Thoracic aorta (tissue), 2 donors: ENCODE data around the gene KLRB1. TPM values are rescaled to one million over a fixed set of nuclear protein-coding genes. Genes with fewer than 3 reads are reported as not detected.

Experiments used
- ATAC-seq: fragments of 150-250 bp; one replicate; pipeline ENCODE4 v1.8.0; 2017; ENCODE audit warnings: low read depth; ENCODE audit not compliant: insufficient number of reproducible peaks, low FRiP score
- DNase-seq: peaks from one replicate; pipeline ENCODE4 v3.0.0-alpha.2; 2020; ENCODE audit warnings: low spot score
- H3K27ac ChIP-seq, 2 donors: fragments of 200-600 bp; sonication (generic); 1 replicate in 1 of 2; 2 replicates in 1 of 2; pipeline ENCODE4 v1.5.1; 2016; ENCODE audit warnings: mild to moderate bottlenecking in 2 of 2, moderate library complexity in 2 of 2
- H3K27me3 ChIP-seq: fragments of 200-600 bp; sonication (generic); replicated peaks from 2 replicates; pipeline ENCODE4 v1.6.0; 2016; ENCODE audit warnings: mild to moderate bottlenecking; ENCODE audit not compliant: insufficient read depth
- H3K36me3 ChIP-seq: fragments of 200-600 bp; sonication (generic); one replicate; pipeline ENCODE4 v1.5.1; 2016
- H3K4me1 ChIP-seq, 2 donors: fragments of 200-600 bp; sonication (generic); 1 replicate in 1 of 2; 2 replicates in 1 of 2; pipeline versions ENCODE4 v1.5.1 to v1.6.0; 2016; ENCODE audit warnings: low read depth in 2 of 2, mild to moderate bottlenecking in 1 of 2; ENCODE audit not compliant: control insufficient read depth in 1 of 2
- H3K4me3 ChIP-seq: fragments of 200-600 bp; sonication (generic); 2 replicates; pipeline ENCODE4 v1.5.1; 2016; ENCODE audit warnings: mild to moderate bottlenecking
- H3K9me3 ChIP-seq: fragments of 200-600 bp; sonication (generic); 2 replicates; pipeline ENCODE4 v1.5.1; 2016
- CTCF ChIP-seq: fragments of 200-600 bp; sonication (generic); IDR thresholded peaks from one replicate; pipeline ENCODE4 v1.5.1; 2019; ENCODE audit warnings: antibody characterized with exemption
- total RNA-seq, 2 donors: library from RNA; depleted of rRNA; stranded (reverse); fragments of >200 nt; gene quantifications; one replicate each; pipeline versions ENCODE4 v1.1.0 to v1.2.3, GENCODE V29; 2016

KLRB1 gene
- total RNA-seq, 2 donors from 2014 or later = 1.6 TPM; not detected in 1

- Histone ChIP-seq H3K27ac (no peak overlapping the region), H3K9me3 (no peaks in the 10 kb centered on the region), H3K4me1 (no peaks in the 10 kb centered on the region), H3K4me3 (no peak overlapping the region), H3K27me3 (no peaks in the 10 kb centered on the region), H3K36me3 (no peaks in the 10 kb centered on the region)
- DNase-seq = no peak
- TF ChIP-seq CTCF = no peak
- ATAC-seq = no peak
Observed at GRCh38 chr12:9640024-9640423, 32.3 kb upstream of the KLRB1 start.

GRCh38 chr12:9636851-9637206 is 29.1 kb upstream of the KLRB1 start:
- no peak for TF ChIP-seq CTCF
- Histone ChIP-seq H3K27ac (no peak overlapping the region), H3K36me3 (no peaks in the 10 kb centered on the region), H3K4me1 (no peaks in the 10 kb centered on the region), H3K9me3 (no peaks in the 10 kb centered on the region), H3K27me3 (no peaks in the 10 kb centered on the region), H3K4me3 (no peak overlapping the region)
- no peak for DNase-seq
- no peak for ATAC-seq

GRCh38 chr12:9636150-9636850 is 28.6 kb upstream of the KLRB1 start:
- DNase-seq (no peak), ATAC-seq (no peak)
- Histone ChIP-seq H3K4me1 (no peaks in the 10 kb centered on the region), H3K4me3 (no peak overlapping the region), H3K36me3 (no peaks in the 10 kb centered on the region), H3K27ac (no peak overlapping the region), H3K27me3 (no peaks in the 10 kb centered on the region), H3K9me3 (no peaks in the 10 kb centered on the region)
- TF ChIP-seq CTCF = no peak

- Histone ChIP-seq H3K9me3 (no peaks in the 10 kb centered on the region), H3K36me3 (no peaks in the 10 kb centered on the region), H3K27ac (no peak overlapping the region), H3K4me1 (no peaks in the 10 kb centered on the region), H3K27me3 (no peaks in the 10 kb centered on the region), H3K4me3 (no peak overlapping the region)
- ATAC-seq (no peak), DNase-seq (no peak)
- no peak for TF ChIP-seq CTCF
Observed at GRCh38 chr12:9634969-9635754, 27.4 kb upstream of the KLRB1 start.

- ATAC-seq (no peak), DNase-seq (no peak)
- TF ChIP-seq CTCF = no peak
- H3K36me3 ChIP-seq = no peaks in the 10 kb centered on the region
- H3K27me3 ChIP-seq = no peaks in the 10 kb centered on the region
- no peak overlapping the region for H3K27ac ChIP-seq
- H3K9me3 ChIP-seq = no peaks in the 10 kb centered on the region
- H3K4me3 ChIP-seq = no peak overlapping the region
- no peaks in the 10 kb centered on the region for H3K4me1 ChIP-seq
Observed at GRCh38 chr12:9634177-9634803, 26.6 kb upstream of the KLRB1 start.
